Activated CD4-positive, alpha-beta T cell treated with anti-CD3 and anti-CD28 coated beads for 48 hours (primary cell): ENCODE results near the gene ABCB8.
"Not testable (repeated sequence)": the region's sequence is repeated elsewhere in the genome, so short reads cannot be mapped to it uniquely, and the experiment has no call there.

Source experiments
- DNase-seq: peaks from one replicate; pipeline ENCODE4 v3.0.0-alpha.2; 2020

The ABCB8 gene

GRCh38 chr7:150999001-150999400 lies 29.2 kb upstream of the ABCB8 start:
- DNase-seq, result no peak

DNA sequence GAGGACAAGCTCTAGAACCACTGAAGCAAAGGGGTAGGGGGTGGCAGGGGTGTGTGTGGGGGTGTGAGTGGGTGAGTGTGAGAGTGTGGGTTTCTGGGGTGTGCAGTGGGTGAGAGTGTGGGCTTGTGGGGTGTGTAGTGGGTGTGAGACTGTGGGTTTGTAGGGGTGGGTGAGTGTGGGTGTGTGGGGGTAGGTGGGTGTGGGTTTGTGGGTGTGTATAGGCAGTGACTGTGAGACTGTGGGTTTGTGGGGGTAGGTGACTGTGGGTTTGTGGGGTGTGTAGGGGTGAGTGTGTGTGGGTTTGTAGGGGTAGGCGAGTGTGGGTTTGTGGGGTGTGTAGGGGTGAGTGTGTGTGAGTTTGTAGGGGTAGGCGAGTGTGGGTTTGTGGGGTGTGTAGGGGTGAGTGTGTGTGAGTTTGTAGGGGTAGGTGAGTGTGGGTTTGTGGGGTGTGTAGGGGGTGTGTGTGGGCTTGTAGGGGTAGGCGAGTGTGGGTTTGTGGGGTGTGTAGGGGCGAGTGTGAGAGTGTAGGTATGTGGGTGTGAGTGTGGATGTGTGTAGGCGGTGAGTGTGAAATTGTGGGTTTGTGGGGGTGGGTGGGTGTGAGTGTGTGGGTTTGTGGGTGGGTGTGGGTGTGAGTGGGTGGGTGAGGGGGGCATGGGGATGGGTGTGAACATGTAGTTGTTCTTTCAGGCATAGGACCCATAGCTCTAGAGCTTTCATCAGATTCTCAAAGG lies 28.6 kb upstream of the ABCB8 start:
- DNase-seq, result no peak

- DNase-seq, result no peak
Measured at GRCh38 chr7:151000897-151001495, 27.3 kb upstream of the ABCB8 start.

DNA sequence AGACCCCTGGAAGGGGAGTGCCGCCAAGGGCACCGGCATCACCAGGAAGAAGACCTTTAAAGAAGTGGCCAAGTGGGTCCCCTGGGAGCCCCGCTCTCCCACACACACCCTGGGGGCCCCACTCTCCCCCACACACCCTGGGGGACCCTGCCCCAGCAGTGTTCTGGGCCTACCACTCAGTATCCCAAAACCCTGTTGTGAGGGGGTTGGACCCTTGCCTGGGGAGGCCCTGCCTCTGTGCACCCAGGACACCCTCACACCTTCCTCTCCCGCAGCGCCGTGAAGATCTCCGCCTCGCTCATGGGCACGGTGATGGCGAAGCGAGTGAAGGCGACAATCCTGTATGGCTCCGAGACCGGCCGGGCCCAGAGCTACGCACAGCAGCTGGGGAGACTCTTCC lies 26.7 kb upstream of the ABCB8 start:
- no peak for DNase-seq

- DNase-seq, result no peak
Measured at GRCh38 chr7:151003572-151003971, 24.7 kb upstream of the ABCB8 start.

- DNase-seq, result no peak
Measured at GRCh38 chr7:151005566-151005965, 22.7 kb upstream of the ABCB8 start.

GRCh38 chr7:151006590-151007300 lies 21.5 kb upstream of the ABCB8 start:
- DNase-seq, result no peak

- DNase-seq, result no peak
Measured at GRCh38 chr7:151007469-151007898, 20.8 kb upstream of the ABCB8 start.

GRCh38 chr7:151008143-151008510 lies 20.1 kb upstream of the ABCB8 start:
- no peak for DNase-seq

DNA sequence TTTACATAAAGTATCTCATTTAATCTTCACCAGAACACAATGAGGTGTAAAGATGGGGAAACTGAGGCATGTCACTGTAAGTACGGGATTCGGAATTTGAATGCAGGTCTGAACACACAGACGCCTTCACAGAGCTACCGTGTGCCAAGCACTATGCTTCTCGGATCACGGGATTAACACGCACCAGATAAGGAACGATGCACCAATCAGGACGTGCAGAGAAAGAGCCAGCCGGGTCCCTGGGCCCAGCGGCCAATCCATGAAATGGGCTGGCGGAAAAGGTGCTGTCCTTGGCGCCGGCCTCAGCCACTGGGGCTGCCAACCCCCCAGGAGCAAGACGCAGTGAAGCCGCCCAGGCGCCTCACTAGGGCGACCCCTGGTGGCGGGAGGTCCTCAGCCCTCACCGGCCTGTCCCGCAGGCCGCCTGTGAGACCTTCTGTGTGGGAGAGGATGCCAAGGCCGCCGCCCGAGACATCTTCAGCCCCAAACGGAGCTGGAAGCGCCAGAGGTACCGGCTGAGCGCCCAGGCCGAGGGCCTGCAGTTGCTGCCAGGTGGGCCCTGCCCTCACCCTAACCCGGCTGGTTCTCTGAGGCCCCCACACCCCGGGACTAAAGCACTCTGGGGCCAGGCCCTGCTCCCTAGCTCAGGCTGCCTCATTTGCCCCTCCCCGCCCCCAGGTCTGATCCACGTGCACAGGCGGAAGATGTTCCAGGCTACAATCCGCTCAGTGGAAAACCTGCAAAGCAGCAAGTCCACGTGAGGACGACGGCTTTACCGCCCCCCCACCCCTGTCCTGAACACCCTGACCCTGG lies 19.5 kb upstream of the ABCB8 start:
- peak; percentile 92 for DNase-seq

DNA sequence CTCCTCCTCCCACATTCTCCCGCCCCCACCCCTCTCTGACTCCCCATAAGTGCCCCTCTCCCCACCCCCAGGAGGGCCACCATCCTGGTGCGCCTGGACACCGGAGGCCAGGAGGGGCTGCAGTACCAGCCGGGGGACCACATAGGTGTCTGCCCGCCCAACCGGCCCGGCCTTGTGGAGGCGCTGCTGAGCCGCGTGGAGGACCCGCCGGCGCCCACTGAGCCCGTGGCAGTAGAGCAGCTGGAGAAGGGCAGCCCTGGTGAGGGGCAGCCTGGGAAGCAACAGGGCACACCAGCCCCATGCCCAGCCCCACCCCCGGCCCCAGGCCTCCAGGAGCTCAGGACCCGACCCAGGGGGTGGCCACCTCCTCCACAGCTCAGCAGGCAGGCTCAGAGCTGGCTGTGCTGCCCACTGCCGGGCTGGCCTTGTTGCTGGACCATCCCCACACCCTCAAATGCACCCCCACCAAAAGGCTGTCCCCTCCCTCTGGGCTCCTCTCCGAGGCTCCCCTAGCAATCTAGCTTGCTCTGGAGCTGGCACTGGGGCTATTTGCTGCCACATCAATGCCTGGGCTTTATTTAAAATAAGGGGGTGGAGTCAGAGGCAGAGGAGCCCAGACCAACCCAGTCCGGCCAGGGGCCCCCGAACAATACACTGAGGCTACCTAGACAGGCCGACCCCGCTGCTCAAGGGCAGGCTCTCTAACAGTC lies 18.8 kb upstream of the ABCB8 start:
- DNase-seq, result peak; percentile 39

GRCh38 chr7:151010037-151010306 lies 18.3 kb upstream of the ABCB8 start:
- no peak for DNase-seq

GRCh38 chr7:151010307-151011096 lies 17.7 kb upstream of the ABCB8 start:
- peak; percentile 63 for DNase-seq

- no peak for DNase-seq
Measured at GRCh38 chr7:151011097-151011409, 17.2 kb upstream of the ABCB8 start.

GRCh38 chr7:151011616-151012015 lies 16.6 kb upstream of the ABCB8 start:
- not testable (repeated sequence) for DNase-seq

- no peak for DNase-seq
Measured at GRCh38 chr7:151012031-151012692, 16.1 kb upstream of the ABCB8 start.

DNA sequence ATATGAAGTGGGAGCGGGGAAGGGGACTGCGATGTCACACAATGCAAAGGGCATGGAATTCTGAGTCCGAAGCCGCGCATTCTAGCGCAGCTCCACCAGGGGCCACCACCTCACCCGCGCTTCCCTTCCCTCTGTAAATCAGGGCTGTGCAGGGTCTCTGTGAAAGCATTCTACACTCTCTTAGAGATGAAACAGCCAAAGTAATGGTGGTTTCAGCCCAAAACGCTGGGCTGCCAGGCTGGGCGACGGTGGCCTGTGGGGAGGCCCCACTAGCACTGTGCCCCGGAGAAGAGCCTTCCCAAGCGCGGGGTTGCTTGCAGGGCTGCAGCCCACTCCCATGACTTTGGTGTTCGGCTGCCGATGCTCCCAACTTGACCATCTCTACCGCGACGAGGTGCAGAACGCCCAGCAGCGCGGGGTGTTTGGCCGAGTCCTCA lies 15.3 kb upstream of the ABCB8 start:
- peak; percentile 36 for DNase-seq

DNA sequence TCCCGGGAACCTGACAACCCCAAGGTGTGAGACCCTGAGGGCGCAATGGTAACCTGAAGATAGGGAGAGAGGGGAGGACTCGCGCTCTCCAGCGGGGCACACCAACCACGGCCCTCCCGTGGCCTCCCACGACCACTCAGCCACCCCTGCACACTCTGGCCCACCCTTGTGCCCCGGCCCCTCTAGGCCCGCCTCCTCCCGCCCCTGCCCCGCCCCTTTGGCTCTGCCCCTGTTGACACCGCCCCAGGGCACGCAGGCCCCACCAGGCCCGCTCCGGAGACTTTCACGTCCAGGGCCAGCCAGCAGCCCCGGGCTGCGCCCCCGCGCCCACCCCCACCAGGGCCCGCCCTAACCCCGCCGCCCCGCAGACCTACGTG lies 14.9 kb upstream of the ABCB8 start:
- DNase-seq, result no peak

- peak; percentile 94 for DNase-seq
Measured at GRCh38 chr7:151013733-151014497, 14.3 kb upstream of the ABCB8 start.

- DNase-seq, result peak; percentile 56
Measured at GRCh38 chr7:151014950-151015349, 13.3 kb upstream of the ABCB8 start.

DNA sequence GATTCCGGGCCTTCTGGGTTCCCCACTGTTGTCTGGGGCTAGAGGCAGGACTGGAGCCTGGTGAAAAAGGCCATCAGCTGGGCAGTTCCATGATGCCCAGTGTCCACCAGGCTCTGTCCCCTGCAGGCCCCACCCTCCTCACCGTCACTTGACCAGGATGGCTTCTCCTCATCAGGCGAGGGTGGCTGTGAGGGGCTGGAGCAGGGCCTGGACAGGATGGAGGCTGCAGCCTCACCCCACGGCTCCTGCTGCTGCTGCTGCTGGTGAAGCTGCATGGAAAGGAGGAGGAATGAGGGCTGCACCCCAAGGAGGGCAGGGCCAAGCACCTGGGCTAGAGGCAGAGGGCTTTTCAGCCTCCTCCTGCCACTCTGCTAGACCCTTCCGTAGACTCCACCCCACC lies 12.3 kb upstream of the ABCB8 start:
- no peak for DNase-seq
